IMR-90 (cell line): ENCODE results near the gene CSTB. TPM values are rescaled to one million over a fixed set of nuclear protein-coding genes. Genes with fewer than 3 reads are reported as not detected.

Experiments used
- ATAC-seq: fragments of 200-7000 bp; cut with Tn5 transposase; 2 replicates; pipeline ENCODE4 v1.9.1; 2020; ENCODE audit warnings: low read depth, mild to moderate bottlenecking, moderate library complexity
- Bru-seq: library from RNA; stranded (reverse); fragments of 400-500 nt; gene quantifications from one replicate; lab custom pipeline; 2021; lab: Mats Ljungman, UMichigan
- BruChase-seq, 2 experiments: library from RNA; stranded (reverse); fragments of 400-500 nt; gene quantifications; one replicate each; lab custom pipeline; 2021; lab: Mats Ljungman, UMichigan
- BruUV-seq: library from RNA; stranded (reverse); fragments of 400-500 nt; replicated peaks from 2 replicates; lab custom pipeline; 2021; lab: Mats Ljungman, UMichigan
- CTCF ChIA-PET: fragments of 300-600 bp; formaldehyde crosslinking; extraction: SDS; loops from one replicate; lab custom pipeline; 2021; ENCODE audit warnings: antibody characterized with exemption; lab: Yijun Ruan, JAX
- POLR2A ChIA-PET: fragments of 300-600 bp; sonication (Branson Sonifier 250); formaldehyde crosslinking; loops from one replicate; lab custom pipeline; 2022; ENCODE audit warnings: antibody characterized with exemption; ENCODE audit not compliant: unreplicated experiment; lab: Charles Lee
- DNase-seq: peaks from one replicate; pipeline ENCODE4 v3.0.0; 2013
- H2AFZ ChIP-seq: replicated peaks from 2 replicates; pipeline ENCODE3; 2013; ENCODE audit warnings: low read length, mild to moderate bottlenecking; ENCODE audit not compliant: poor library complexity
- H2AK5ac ChIP-seq: 2 replicates; pipeline ENCODE4 v1.6.1; 2013; ENCODE audit warnings: low read depth, low read length, inconsistent platforms
- H2AK9ac ChIP-seq: replicated peaks from 2 replicates; pipeline ENCODE3; 2013; ENCODE audit warnings: mild to moderate bottlenecking, low read depth, low read length, moderate library complexity; ENCODE audit not compliant: poor library complexity
- H2BK120ac ChIP-seq: 2 replicates; pipeline ENCODE4 v1.6.1; 2013; ENCODE audit warnings: low read depth, low read length, inconsistent platforms
- H2BK15ac ChIP-seq: 3 replicates; pipeline ENCODE4 v1.6.1; 2013; ENCODE audit warnings: low read depth, low read length, inconsistent platforms
- H2BK20ac ChIP-seq: 2 replicates; pipeline ENCODE4 v1.6.1; 2013; ENCODE audit warnings: low read depth, mild to moderate bottlenecking, inconsistent platforms, low read length, moderate library complexity
- H2BK5ac ChIP-seq: 2 replicates; pipeline ENCODE4 v1.6.1; 2013; ENCODE audit warnings: mild to moderate bottlenecking, low read depth, low read length, inconsistent platforms; ENCODE audit not compliant: poor library complexity, severe bottlenecking
- H3K14ac ChIP-seq: replicated peaks from 2 replicates; pipeline ENCODE4 v1.6.1; 2013; ENCODE audit warnings: low read depth, low read length, inconsistent platforms
- H3K18ac ChIP-seq: 2 replicates; pipeline ENCODE4 v1.6.1; 2013; ENCODE audit warnings: low read depth, low read length, control low read depth
- H3K23ac ChIP-seq: 2 replicates; pipeline ENCODE4 v1.6.1; 2013; ENCODE audit warnings: low read depth, low read length, inconsistent platforms
- H3K27ac ChIP-seq: 2 replicates; pipeline ENCODE4 v1.5.1; 2013; ENCODE audit warnings: mild to moderate bottlenecking, control low read depth, low read length; ENCODE audit not compliant: insufficient read depth
- H3K27me3 ChIP-seq: 2 replicates; pipeline ENCODE4 v1.6.1; 2013; ENCODE audit warnings: low read length; ENCODE audit not compliant: control insufficient read depth, insufficient read depth
- H3K36me3 ChIP-seq: 2 replicates; pipeline ENCODE4 v1.6.1; 2013; ENCODE audit warnings: low read length, mixed read lengths; ENCODE audit not compliant: control insufficient read depth, insufficient read depth
- H3K4ac ChIP-seq: 2 replicates; pipeline ENCODE4 v1.6.1; 2013; ENCODE audit warnings: low read depth, low read length, inconsistent platforms
- H3K4me1 ChIP-seq: 2 replicates; pipeline ENCODE4 v1.6.1; 2013; ENCODE audit warnings: low read length, mixed read lengths; ENCODE audit not compliant: control insufficient read depth, insufficient read depth
- H3K4me2 ChIP-seq: 2 replicates; pipeline ENCODE4 v1.6.1; 2013; ENCODE audit warnings: low read depth, mild to moderate bottlenecking, control low read depth, low read length, moderate library complexity
- H3K4me3 ChIP-seq: 2 replicates; pipeline ENCODE4 v1.5.1; 2013; ENCODE audit warnings: low read depth, mild to moderate bottlenecking, control low read depth, low read length, moderate library complexity; ENCODE audit not compliant: insufficient read depth
- H3K56ac ChIP-seq: 2 replicates; pipeline ENCODE4 v1.6.1; 2013; ENCODE audit warnings: low read length, inconsistent platforms; ENCODE audit not compliant: insufficient read depth; ENCODE audit errors: extremely low read depth
- H3K79me1 ChIP-seq, 2 experiments: 2 replicates each; pipeline ENCODE4 v1.6.1; 2013; ENCODE audit warnings: low read length in 2 of 2, inconsistent platforms in 1 of 2, low read depth in 1 of 2
- H3K9ac ChIP-seq: 2 replicates; pipeline ENCODE4 v1.6.1; 2013; ENCODE audit warnings: low read depth, low read length, control low read depth
- H3K9me1 ChIP-seq: 2 replicates; pipeline ENCODE4 v1.6.1; 2013; ENCODE audit warnings: low read length, inconsistent platforms; ENCODE audit not compliant: insufficient read depth
- H3K9me3 ChIP-seq: 2 replicates; pipeline ENCODE4 v1.6.1; 2013; ENCODE audit warnings: low read length; ENCODE audit not compliant: control insufficient read depth, insufficient read depth
- H4K20me1 ChIP-seq: 2 replicates; pipeline ENCODE4 v1.6.1; 2013; ENCODE audit warnings: low read length, inconsistent platforms; ENCODE audit not compliant: insufficient read depth
- H4K5ac ChIP-seq: 2 replicates; pipeline ENCODE4 v1.6.1; 2013; ENCODE audit warnings: mild to moderate bottlenecking, low read depth, low read length, control low read depth
- H4K8ac ChIP-seq, 2 experiments: 2 replicates each; pipeline ENCODE4 v1.6.1; 2013; ENCODE audit warnings: low read depth in 2 of 2, low read length in 2 of 2, control low read depth in 1 of 2, inconsistent platforms in 1 of 2
- H4K91ac ChIP-seq: 2 replicates; pipeline ENCODE4 v1.6.1; 2013; ENCODE audit warnings: low read depth, low read length, inconsistent platforms; ENCODE audit not compliant: insufficient read depth
- CHD1 ChIP-seq: IDR thresholded peaks from 2 replicates; pipeline ENCODE4 v1.6.1; 2012; ENCODE audit warnings: low read depth, low read length, improper control_type of control experiment
- ELK1 ChIP-seq: fragments of 150-350 bp; IDR thresholded peaks from 2 replicates; pipeline ENCODE4 v1.6.1; 2016; ENCODE audit warnings: low read depth, mild to moderate bottlenecking, low read length, moderate library complexity, borderline replicate concordance
- FOS ChIP-seq: fragments of 150-350 bp; IDR thresholded peaks from 2 replicates; pipeline ENCODE4 v1.6.1; 2016; ENCODE audit warnings: low read depth, low read length
- MAFK ChIP-seq: IDR thresholded peaks from 2 replicates; pipeline ENCODE4 v1.6.1; 2012; ENCODE audit warnings: low read depth, low read length, improper control_type of control experiment
- NFE2L2 ChIP-seq: fragments of 150-350 bp; IDR thresholded peaks from 2 replicates; pipeline ENCODE4 v1.6.1; 2016; ENCODE audit warnings: low read depth, mild to moderate bottlenecking, low read length
- POLR2A ChIP-seq: IDR thresholded peaks from 2 replicates; pipeline ENCODE4 v1.6.1; 2012; ENCODE audit warnings: mild to moderate bottlenecking, low read depth, low read length
- RAD21 ChIP-seq: IDR thresholded peaks from 2 replicates; pipeline ENCODE4 v1.6.1; 2012; ENCODE audit warnings: low read length, improper control_type of control experiment
- RCOR1 ChIP-seq: IDR thresholded peaks from 2 replicates; pipeline ENCODE4 v1.6.1; 2012; ENCODE audit warnings: mild to moderate bottlenecking, low read length, improper control_type of control experiment; ENCODE audit not compliant: insufficient replicate concordance
- SMC3 ChIP-seq: fragments of 150-350 bp; IDR thresholded peaks from 2 replicates; pipeline ENCODE4 v1.6.1; 2016; ENCODE audit warnings: low read depth, mild to moderate bottlenecking, antibody characterized with exemption, low read length, moderate library complexity
- WGBS, 2 experiments: methylation state at CpG; one replicate each; pipeline versions ENCODE4 v1.1.5 to v1.1.7; 2013; ENCODE audit warnings: missing lambda C conversion rate in 2 of 2; ENCODE audit not compliant: insufficient read length in 1 of 2; ENCODE audit errors: extremely low coverage in 2 of 2; 5-methylcytosine and 5-hydroxymethylcytosine counted together
- dilution Hi-C: fragments of 300-500 bp; cut with HindIII; formaldehyde crosslinking; loops from one replicate; pipeline ENCODE4 v1.14.3; 2018; ENCODE audit warnings: low sequenced_read_pairs; ENCODE audit not compliant: unreplicated experiment
- in situ Hi-C: fragments of 300-500 bp; cut with MboI; formaldehyde crosslinking; loops from 3 replicates; pipeline ENCODE4 v1.14.3; 2019; ENCODE audit warnings: low sequenced_read_pairs, inconsistent platforms, mixed read lengths
- intact Hi-C: fragments of 100-400 bp; cut with micrococcal nuclease; formaldehyde crosslinking; loops from 2 replicates; pipeline ENCODE4 v1.10.0; 2022
- long read RNA-seq: library from polyadenylated mRNA; unstranded; transcript quantifications from one replicate; pipeline ENCODE4 v2.0.0, GENCODE V29; 2021; ENCODE audit not compliant: unreplicated experiment
- polyA plus RNA-seq, 3 experiments: library from polyadenylated mRNA; depleted of rRNA; stranded (reverse); fragments of >200 nt; gene quantifications; 2 replicates each; pipeline ENCODE4 v1.2.3, GENCODE V29; 2012; ENCODE audit warnings: low replicate concordance in 1 of 3
- total RNA-seq: library from RNA; depleted of rRNA; stranded (reverse); fragments of >200 nt; gene quantifications from 2 replicates; pipeline ENCODE4 v1.2.3, GENCODE V29; 2012; rRNA removed
- TF ChIP-seq, protein P1 (sequence below): conservative IDR thresholded peaks from 2 replicates; pipeline ENCODE4 v1.5.1; 2012; ENCODE audit warnings: mild to moderate bottlenecking, low read depth, low read length, improper control_type of control experiment
- TF ChIP-seq, protein P2 (sequence below): fragments of 150-350 bp; IDR thresholded peaks from 2 replicates; pipeline ENCODE4 v1.6.1; 2017; ENCODE audit warnings: mild to moderate bottlenecking, antibody characterized with exemption, low read length, low read depth

The CSTB gene, protein sequence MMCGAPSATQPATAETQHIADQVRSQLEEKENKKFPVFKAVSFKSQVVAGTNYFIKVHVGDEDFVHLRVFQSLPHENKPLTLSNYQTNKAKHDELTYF
- total RNA-seq = 6.1 and 6.9 TPM in 2 replicates
- polyA plus RNA-seq (2012; rRNA removed) = 71.7 and 87.4 TPM in 2 replicates
- polyA plus RNA-seq (2012; cell fraction: cytosol; rRNA removed) = 31.9 and 61.6 TPM in 2 replicates
- 16.5 and 24.5 TPM in 2 replicates for polyA plus RNA-seq (2012; cell fraction: nucleus; rRNA removed; ENCODE audit: low replicate concordance)
- Bru-seq, nascent RNA = percentile 67 among the genes with signal in this experiment
- percentile 74 among the genes with signal in this experiment for BruChase-seq, experiment 1, labeled RNA remaining after a 6-hour chase
- BruChase-seq, experiment 2, labeled RNA remaining after a 2-hour chase = percentile 62 among the genes with signal in this experiment
- long read RNA-seq, transcript CSTB-201 (3 exons, 2,164 nt) = major isoform, 52 of 62 reads
- long read RNA-seq, transcript CSTB-202 (1 exons, 3,744 nt) = minor isoform, 9 of 62 reads
- long read RNA-seq, partial matches to known transcripts = 1 of 62 reads
- long read RNA-seq, other reads (novel, unspliced or antisense) = 0 of 62 reads

GRCh38 chr21:43775795-43776430 lies at the start of gene CSTB:
TSS of gene CSTB (minus strand) at chr21:43776308. CDS start at chr21:43776269, 39 bp downstream.
- peak within 1 kb of the TSS; percentile 62 for H3K4ac ChIP-seq
- H3K4me3 ChIP-seq = peak within 1 kb of the TSS; percentile 99
- in situ Hi-C loops = no loop called here
- no peaks in the 10 kb centered on the region for H3K9me3 ChIP-seq
- no peak within 1 kb of the TSS for H2BK20ac ChIP-seq
- ChIA-PET CTCF (no interaction called here), POLR2A (no interaction called here)
- peak within 1 kb of the TSS; percentile 78 to 83; a peak in 3 of 4 replicates for H4K8ac ChIP-seq
- dilution Hi-C loops = no loop called here
- H3K56ac ChIP-seq = peak within 1 kb of the TSS; percentile 8; the same call in 1 of the 2 replicates
- peak within 1 kb of the TSS; percentile 85 for H3K27ac ChIP-seq
- H3K9ac ChIP-seq = peak within 1 kb of the TSS; percentile 87
- peak within 1 kb of the TSS; percentile 95 for H2AFZ ChIP-seq
- H2BK15ac ChIP-seq = no peak within 1 kb of the TSS
- peak within 1 kb of the TSS; percentile 94 for H2AK9ac ChIP-seq
- H2BK120ac ChIP-seq = peak within 1 kb of the TSS; percentile 27
- peak; percentile 38 for DNase-seq
- H3K4me2 ChIP-seq = peak within 1 kb of the TSS; percentile 92
- BruUV-seq = no TSS peak
- WGBS, 2 experiments = 0% methylated on average over 23 of the region's 71 CpGs; no CpG with 5 or more reads in 1 of the 2 experiments
- peaks cover 0 to 27% of the 10 kb centered on the region in 2 experiments; a peak in 3 of 4 replicates for H3K79me1 ChIP-seq
- H2BK5ac ChIP-seq = peak within 1 kb of the TSS; percentile 74
- peak within 1 kb of the TSS; percentile 39; the same call in 1 of the 2 replicates for H3K14ac ChIP-seq
- intact Hi-C loops = loop anchor here (1.0 kb wide), 1 partner anchor 42 kb away; no protein-coding TSS in a partner anchor
- peak within 1 kb of the TSS; percentile 56 for H4K5ac ChIP-seq
- H3K23ac ChIP-seq = peak within 1 kb of the TSS; percentile 6; the same call in 1 of the 2 replicates
- H3K18ac ChIP-seq = no peak within 1 kb of the TSS
- peaks cover 16% of the 10 kb centered on the region for H3K36me3 ChIP-seq
- H3K4me1 ChIP-seq = peaks cover 3% of the 10 kb centered on the region
- H4K20me1 ChIP-seq = peaks cover 15% of the 10 kb centered on the region; the same call in 1 of the 2 replicates
- no peak within 1 kb of the TSS; the same call in 1 of the 2 replicates for H4K91ac ChIP-seq
- H2AK5ac ChIP-seq = peak within 1 kb of the TSS; percentile 84
- H3K27me3 ChIP-seq = no peaks in the 10 kb centered on the region
- peak; percentile 82 for ATAC-seq
- H3K9me1 ChIP-seq = peaks cover 7% of the 10 kb centered on the region; the same call in 1 of the 2 replicates
- TF ChIP-seq RAD21 = no peak
- no peak for TF ChIP-seq ELK1
- TF ChIP-seq MAFK = no peak
- TF ChIP-seq, protein P1, sequence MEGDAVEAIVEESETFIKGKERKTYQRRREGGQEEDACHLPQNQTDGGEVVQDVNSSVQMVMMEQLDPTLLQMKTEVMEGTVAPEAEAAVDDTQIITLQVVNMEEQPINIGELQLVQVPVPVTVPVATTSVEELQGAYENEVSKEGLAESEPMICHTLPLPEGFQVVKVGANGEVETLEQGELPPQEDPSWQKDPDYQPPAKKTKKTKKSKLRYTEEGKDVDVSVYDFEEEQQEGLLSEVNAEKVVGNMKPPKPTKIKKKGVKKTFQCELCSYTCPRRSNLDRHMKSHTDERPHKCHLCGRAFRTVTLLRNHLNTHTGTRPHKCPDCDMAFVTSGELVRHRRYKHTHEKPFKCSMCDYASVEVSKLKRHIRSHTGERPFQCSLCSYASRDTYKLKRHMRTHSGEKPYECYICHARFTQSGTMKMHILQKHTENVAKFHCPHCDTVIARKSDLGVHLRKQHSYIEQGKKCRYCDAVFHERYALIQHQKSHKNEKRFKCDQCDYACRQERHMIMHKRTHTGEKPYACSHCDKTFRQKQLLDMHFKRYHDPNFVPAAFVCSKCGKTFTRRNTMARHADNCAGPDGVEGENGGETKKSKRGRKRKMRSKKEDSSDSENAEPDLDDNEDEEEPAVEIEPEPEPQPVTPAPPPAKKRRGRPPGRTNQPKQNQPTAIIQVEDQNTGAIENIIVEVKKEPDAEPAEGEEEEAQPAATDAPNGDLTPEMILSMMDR = no peak
- no peak for TF ChIP-seq RCOR1
- TF ChIP-seq FOS = no peak
- TF ChIP-seq CHD1 = no peak
- TF ChIP-seq POLR2A = peak; percentile 69
- TF ChIP-seq, protein P2, sequence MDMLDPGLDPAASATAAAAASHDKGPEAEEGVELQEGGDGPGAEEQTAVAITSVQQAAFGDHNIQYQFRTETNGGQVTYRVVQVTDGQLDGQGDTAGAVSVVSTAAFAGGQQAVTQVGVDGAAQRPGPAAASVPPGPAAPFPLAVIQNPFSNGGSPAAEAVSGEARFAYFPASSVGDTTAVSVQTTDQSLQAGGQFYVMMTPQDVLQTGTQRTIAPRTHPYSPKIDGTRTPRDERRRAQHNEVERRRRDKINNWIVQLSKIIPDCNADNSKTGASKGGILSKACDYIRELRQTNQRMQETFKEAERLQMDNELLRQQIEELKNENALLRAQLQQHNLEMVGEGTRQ = peak; percentile 93
- no peak for TF ChIP-seq NFE2L2
- TF ChIP-seq SMC3 = no peak
